H9 (cell line): ENCODE measurements around the gene DPYD. TPM values are rescaled to one million over a fixed set of nuclear protein-coding genes. Genes with fewer than 3 reads are reported as not detected.

ENCODE experiments used
- DNase-seq: peaks from one replicate; pipeline ENCODE4 v3.0.0-alpha.2; 2017
- H2AFZ ChIP-seq: one replicate; pipeline ENCODE4 v1.6.1; 2013; ENCODE audit warnings: mild to moderate bottlenecking, low read length, control low read depth, moderate library complexity
- H2AK5ac ChIP-seq: 2 replicates; pipeline ENCODE4 v1.6.1; 2013; ENCODE audit warnings: low read length, control low read depth, mixed read lengths; ENCODE audit not compliant: insufficient read length
- H2BK120ac ChIP-seq: one replicate; pipeline ENCODE4 v1.6.1; 2013; ENCODE audit warnings: low read depth, mild to moderate bottlenecking, low read length, control low read depth, inconsistent platforms; ENCODE audit not compliant: poor library complexity, severe bottlenecking
- H2BK12ac ChIP-seq: 2 replicates; pipeline ENCODE4 v1.6.1; 2013; ENCODE audit warnings: low read length, control low read depth, mixed read lengths, low read depth; ENCODE audit not compliant: insufficient read length
- H2BK15ac ChIP-seq: 2 replicates; pipeline ENCODE4 v1.6.1; 2013; ENCODE audit warnings: low read depth, low read length, control low read depth
- H2BK20ac ChIP-seq: one replicate; pipeline ENCODE4 v1.6.1; 2013; ENCODE audit warnings: low read depth, mild to moderate bottlenecking, low read length, control low read depth, inconsistent platforms; ENCODE audit not compliant: poor library complexity, severe bottlenecking
- H2BK5ac ChIP-seq: 2 replicates; pipeline ENCODE4 v1.6.1; 2013; ENCODE audit warnings: low read length, control low read depth, mixed read lengths; ENCODE audit not compliant: insufficient read length
- H3K14ac ChIP-seq: 2 replicates; pipeline ENCODE4 v1.6.1; 2013; ENCODE audit warnings: low read length, control low read depth; ENCODE audit not compliant: insufficient read depth
- H3K18ac ChIP-seq: 2 replicates; pipeline ENCODE4 v1.6.1; 2013; ENCODE audit warnings: low read depth, mild to moderate bottlenecking, mixed read lengths, low read length, control low read depth; ENCODE audit not compliant: insufficient read length
- H3K23ac ChIP-seq: 2 replicates; pipeline ENCODE4 v1.6.1; 2013; ENCODE audit warnings: low read length, control low read depth, mixed read lengths, low read depth; ENCODE audit not compliant: insufficient read length
- H3K23me2 ChIP-seq: 2 replicates; pipeline ENCODE4 v1.6.1; 2013; ENCODE audit warnings: low read depth, mild to moderate bottlenecking, mixed read lengths, low read length, control low read depth; ENCODE audit not compliant: insufficient read length, poor library complexity, severe bottlenecking
- H3K27ac ChIP-seq: 2 replicates; pipeline ENCODE4 v1.5.1; 2013; ENCODE audit warnings: low read length, control low read depth, mixed read lengths, low read depth; ENCODE audit not compliant: insufficient read length
- H3K27me3 ChIP-seq: 2 replicates; pipeline ENCODE4 v1.6.1; 2013; ENCODE audit warnings: low read length, control low read depth, inconsistent platforms; ENCODE audit not compliant: insufficient read depth
- H3K4ac ChIP-seq: 2 replicates; pipeline ENCODE4 v1.6.1; 2013; ENCODE audit warnings: low read depth, mild to moderate bottlenecking, control low read depth, inconsistent platforms, low read length, moderate library complexity
- H3K4me1 ChIP-seq: 2 replicates; pipeline ENCODE4 v1.6.1; 2013; ENCODE audit warnings: low read length, control low read depth, inconsistent platforms; ENCODE audit not compliant: insufficient read depth
- H3K4me2 ChIP-seq: 2 replicates; pipeline ENCODE4 v1.6.1; 2013; ENCODE audit warnings: low read length, control low read depth, mixed read lengths; ENCODE audit not compliant: insufficient read length, insufficient read depth
- H3K56ac ChIP-seq: 2 replicates; pipeline ENCODE4 v1.6.1; 2013; ENCODE audit warnings: low read depth, mild to moderate bottlenecking, mixed read lengths, low read length, control low read depth; ENCODE audit not compliant: insufficient read length
- H3K79me1 ChIP-seq: 2 replicates; pipeline ENCODE4 v1.6.1; 2013; ENCODE audit warnings: low read depth, mild to moderate bottlenecking, moderate library complexity, low read length, control low read depth, inconsistent platforms; ENCODE audit not compliant: insufficient read depth, poor library complexity, severe bottlenecking
- H3K79me2 ChIP-seq: 2 replicates; pipeline ENCODE4 v1.6.1; 2013; ENCODE audit warnings: low read length, control low read depth, inconsistent platforms; ENCODE audit not compliant: insufficient read depth
- H3K9ac ChIP-seq: 2 replicates; pipeline ENCODE4 v1.6.1; 2013; ENCODE audit warnings: low read length, control low read depth, mixed read lengths; ENCODE audit not compliant: insufficient read length; ENCODE audit errors: extremely low read depth
- H3K9me3 ChIP-seq: one replicate; pipeline ENCODE4 v1.6.1; 2013; ENCODE audit warnings: low read depth, low read length, inconsistent platforms; ENCODE audit not compliant: control insufficient read depth
- H3T11ph ChIP-seq: one replicate; pipeline ENCODE4 v1.6.1; 2013; ENCODE audit warnings: mild to moderate bottlenecking, low read length, control low read depth, inconsistent platforms
- H4K20me1 ChIP-seq: one replicate; pipeline ENCODE4 v1.6.1; 2013; ENCODE audit not compliant: control insufficient read depth, insufficient read length, insufficient read depth
- H4K5ac ChIP-seq: 2 replicates; pipeline ENCODE4 v1.6.1; 2013; ENCODE audit warnings: low read depth, mild to moderate bottlenecking, mixed read lengths, low read length, control low read depth; ENCODE audit not compliant: insufficient read length
- H4K8ac ChIP-seq: replicated peaks from 2 replicates; pipeline ENCODE4 v1.6.1; 2013; ENCODE audit warnings: low read length, control low read depth, mixed read lengths, low read depth; ENCODE audit not compliant: insufficient read length
- H4K91ac ChIP-seq: 2 replicates; pipeline ENCODE4 v1.6.1; 2013; ENCODE audit warnings: low read depth, mild to moderate bottlenecking, moderate library complexity, mixed read lengths, low read length, control low read depth; ENCODE audit not compliant: insufficient read length
- H3K27ac Mint-ChIP-seq, 3 experiments: 2 replicates in 2 of 3; 3 replicates in 1 of 3; pipeline ENCODE4 v1.8.0; 2020 to 2021; ENCODE audit warnings: mixed read lengths in 3 of 3, mild to moderate bottlenecking in 1 of 3, moderate library complexity in 1 of 3
- H3K27me3 Mint-ChIP-seq: 2 replicates; pipeline ENCODE4 v1.8.0; 2021; ENCODE audit warnings: low read depth, mild to moderate bottlenecking, moderate library complexity, mixed read lengths
- H3K36me3 Mint-ChIP-seq, 3 experiments: 2 replicates in 2 of 3; 3 replicates in 1 of 3; pipeline ENCODE4 v1.8.0; 2020 to 2021; ENCODE audit warnings: low read depth in 3 of 3, mixed read lengths in 3 of 3; ENCODE audit not compliant: insufficient read depth in 1 of 3
- H3K4me1 Mint-ChIP-seq, 2 experiments: 2 replicates each; pipeline ENCODE4 v1.8.0; 2020; ENCODE audit warnings: mixed read lengths in 2 of 2
- H3K4me3 Mint-ChIP-seq, 2 experiments: 2 replicates in 1 of 2; 3 replicates in 1 of 2; pipeline ENCODE4 v1.8.0; 2020 to 2021; ENCODE audit warnings: mild to moderate bottlenecking in 2 of 2, mixed read lengths in 2 of 2, moderate library complexity in 1 of 2
- H3K9me3 Mint-ChIP-seq, 2 experiments: 2 replicates in 1 of 2; 3 replicates in 1 of 2; pipeline ENCODE4 v1.8.0; 2020; ENCODE audit warnings: mild to moderate bottlenecking in 2 of 2, mixed read lengths in 2 of 2, moderate library complexity in 1 of 2
- CTCF ChIP-seq: fragments of 200-600 bp; sonication (generic); conservative IDR thresholded peaks from 3 replicates; pipeline ENCODE4 v1.8.0; 2021; ENCODE audit warnings: antibody characterized with exemption, mild to moderate bottlenecking
- WGBS: extraction: QIAGEN DNeasy Blood & Tissue Kit; methylation state at CpG from one replicate; pipeline ENCODE4 v1.1.7; 2013; ENCODE audit warnings: missing lambda C conversion rate, low lambda C conversion rate, mixed read lengths; ENCODE audit not compliant: insufficient read length; ENCODE audit errors: extremely low coverage; 5-methylcytosine and 5-hydroxymethylcytosine counted together
- total RNA-seq: library from RNA; stranded (reverse); gene quantifications from 2 replicates; pipeline ENCODE4 v1.2.1, GENCODE V29; 2021

Gene DPYD
- total RNA-seq, 1 experiment from 2014 or later, result 0.37 TPM

- Histone ChIP-seq H3K79me1 (no peaks in the 10 kb centered on the region), H3K9me3 (no peaks in the 10 kb centered on the region), H2BK15ac (no peak overlapping the region), H4K91ac (no peak overlapping the region), H3K56ac (no peak overlapping the region), H3K4ac (no peak overlapping the region), H3K14ac (no peak overlapping the region), H2BK20ac (no peak overlapping the region), H3K27me3 (no peaks in the 10 kb centered on the region), H2AK5ac (no peak overlapping the region), H3K27ac (no peak overlapping the region), H4K8ac (no peak overlapping the region), H3K18ac (no peak overlapping the region), H3K23ac (no peak overlapping the region), H3K9ac (no peak overlapping the region), H2BK5ac (no peak overlapping the region), H3K79me2 (no peaks in the 10 kb centered on the region), H3K23me2 (no peaks in the 10 kb centered on the region), H3K4me1 (no peaks in the 10 kb centered on the region), H3T11ph (no peak overlapping the region), H4K5ac (no peak overlapping the region), H2BK12ac (no peak overlapping the region), H2AFZ (no peak overlapping the region), H3K4me2 (no peak overlapping the region), H2BK120ac (no peak overlapping the region), H4K20me1 (no peaks in the 10 kb centered on the region)
- H3K4me3 Mint-ChIP-seq, result no peak overlapping the region
- DNase-seq, result no peak
- no peaks in the 10 kb centered on the region for H3K36me3 Mint-ChIP-seq
- no peaks in the 10 kb centered on the region for H3K9me3 Mint-ChIP-seq
- no CpG with 5 or more reads among the region's 1 CpG for WGBS
- no peaks in the 10 kb centered on the region for H3K27me3 Mint-ChIP-seq
- H3K27ac Mint-ChIP-seq, result no peak overlapping the region
- TF ChIP-seq CTCF, result no peak
- no peaks in the 10 kb centered on the region for H3K4me1 Mint-ChIP-seq
Measured at GRCh38 chr1:97551113-97551512, 369.7 kb downstream of the DPYD start.
